ENCODE data around the gene MED28. TPM values are rescaled to one million over a fixed set of nuclear protein-coding genes. Genes with fewer than 3 reads are reported as not detected.
"Not testable (repeated sequence)": the region's sequence is repeated elsewhere in the genome, so short reads cannot be mapped to it uniquely, and the experiment has no call there.

MED28 gene
- total RNA-seq, 2 experiments from 2014 or later: 27.0 to 86.2 TPM

DNA sequence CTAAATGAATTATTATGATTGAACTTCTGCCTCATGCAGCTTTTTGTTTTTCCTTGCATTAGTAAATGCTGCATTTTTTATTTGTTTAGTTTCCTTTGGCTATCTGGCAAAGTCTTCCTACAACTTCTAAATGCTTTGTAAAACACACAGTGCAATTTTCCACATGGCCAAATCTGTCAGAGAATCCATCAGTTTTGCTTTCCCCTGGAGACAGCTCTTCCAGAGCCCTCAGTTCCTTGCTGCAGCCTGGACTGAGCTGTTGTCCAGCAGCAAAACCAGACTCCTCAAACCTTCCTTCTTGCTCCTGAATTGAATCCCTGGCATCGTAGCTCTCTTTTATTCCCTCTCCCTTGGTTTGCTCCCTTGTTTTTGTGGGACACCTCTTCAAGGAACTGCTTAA, 42.6 kb downstream of the MED28 start:
- TF ChIP-seq EZH2phosphoT487 (IDR thresholded peaks at IDR 0.05; ENCODE audit: borderline replicate concordance, low read depth, low read length): no peak
- TF ChIP-seq, protein P1, sequence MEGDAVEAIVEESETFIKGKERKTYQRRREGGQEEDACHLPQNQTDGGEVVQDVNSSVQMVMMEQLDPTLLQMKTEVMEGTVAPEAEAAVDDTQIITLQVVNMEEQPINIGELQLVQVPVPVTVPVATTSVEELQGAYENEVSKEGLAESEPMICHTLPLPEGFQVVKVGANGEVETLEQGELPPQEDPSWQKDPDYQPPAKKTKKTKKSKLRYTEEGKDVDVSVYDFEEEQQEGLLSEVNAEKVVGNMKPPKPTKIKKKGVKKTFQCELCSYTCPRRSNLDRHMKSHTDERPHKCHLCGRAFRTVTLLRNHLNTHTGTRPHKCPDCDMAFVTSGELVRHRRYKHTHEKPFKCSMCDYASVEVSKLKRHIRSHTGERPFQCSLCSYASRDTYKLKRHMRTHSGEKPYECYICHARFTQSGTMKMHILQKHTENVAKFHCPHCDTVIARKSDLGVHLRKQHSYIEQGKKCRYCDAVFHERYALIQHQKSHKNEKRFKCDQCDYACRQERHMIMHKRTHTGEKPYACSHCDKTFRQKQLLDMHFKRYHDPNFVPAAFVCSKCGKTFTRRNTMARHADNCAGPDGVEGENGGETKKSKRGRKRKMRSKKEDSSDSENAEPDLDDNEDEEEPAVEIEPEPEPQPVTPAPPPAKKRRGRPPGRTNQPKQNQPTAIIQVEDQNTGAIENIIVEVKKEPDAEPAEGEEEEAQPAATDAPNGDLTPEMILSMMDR (conservative IDR thresholded peaks at IDR 0.05; ENCODE audit: low read length): no peak
- no TSS peak for BruUV-seq (replicated peaks)
- Histone ChIP-seq H4K20me1 (ENCODE audit: insufficient read depth, low read length) (no peaks in the 10 kb centered on the region), H2AFZ (ENCODE audit: low read length) (no peak overlapping the region), H3K79me2 (ENCODE audit: insufficient read depth, low read depth, low read length) (no peaks in the 10 kb centered on the region), H3K27ac (ENCODE audit: low read depth, low read length, poor library complexity, severe bottlenecking) (no peak overlapping the region), H3K4me3 (ENCODE audit: low read depth, low read length, poor library complexity, severe bottlenecking) (no peak overlapping the region), H3K36me3 (ENCODE audit: insufficient read depth, low read length) (no peaks in the 10 kb centered on the region), H3K9me3 (ENCODE audit: low read length) (no peaks in the 10 kb centered on the region), H3K4me1 (ENCODE audit: insufficient read depth, low read length, poor library complexity, severe bottlenecking) (no peaks in the 10 kb centered on the region), H3K9me2 (ENCODE audit: insufficient read depth, low read length) (no peaks in the 10 kb centered on the region), H3K4me2 (ENCODE audit: low read length) (no peak overlapping the region)
- no peak for DNase-seq (ENCODE audit: low spot score)
- CTCF ChIA-PET (ENCODE audit: unreplicated experiment): no interaction called here
- POLR2A ChIA-PET: interaction anchor here (0.6 to 1.6 kb wide), 4 partner anchors 43 to 1071 kb away, joined by 3 read pairs; no protein-coding TSS in a partner anchor
- intact Hi-C loops (cut with micrococcal nuclease; ENCODE audit: unreplicated experiment): no loop called here

DNA sequence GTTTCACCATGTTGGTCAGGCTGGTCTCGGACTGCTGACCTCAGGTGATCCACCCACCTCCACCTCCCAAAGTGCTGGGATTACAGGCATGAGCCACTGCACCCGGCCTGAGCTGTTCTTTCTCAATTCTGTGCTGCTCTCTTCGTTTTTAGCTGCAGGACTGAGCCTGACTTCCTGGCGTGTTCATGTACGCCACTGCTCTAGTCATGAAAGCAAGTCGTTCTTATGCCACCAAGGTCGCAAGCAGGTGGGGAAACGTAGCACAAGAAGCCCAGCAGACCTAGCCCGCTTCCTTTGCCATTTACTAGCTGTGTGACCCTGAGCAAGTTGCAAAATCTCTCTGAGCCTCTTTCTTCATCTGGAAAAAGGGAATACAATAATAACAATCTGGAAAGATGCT, 43.4 kb downstream of the MED28 start:
- Histone ChIP-seq H3K27ac (ENCODE audit: low read depth, low read length, poor library complexity, severe bottlenecking) (no peak overlapping the region), H4K20me1 (ENCODE audit: insufficient read depth, low read length) (no peaks in the 10 kb centered on the region), H3K36me3 (ENCODE audit: insufficient read depth, low read length) (no peaks in the 10 kb centered on the region), H3K4me2 (ENCODE audit: low read length) (no peak overlapping the region), H3K79me2 (ENCODE audit: insufficient read depth, low read depth, low read length) (no peaks in the 10 kb centered on the region), H3K4me3 (ENCODE audit: low read depth, low read length, poor library complexity, severe bottlenecking) (no peak overlapping the region), H3K9me3 (ENCODE audit: low read length) (no peaks in the 10 kb centered on the region), H3K4me1 (ENCODE audit: insufficient read depth, low read length, poor library complexity, severe bottlenecking) (no peaks in the 10 kb centered on the region), H3K9me2 (ENCODE audit: insufficient read depth, low read length) (no peaks in the 10 kb centered on the region), H2AFZ (ENCODE audit: low read length) (no peak overlapping the region)
- DNase-seq (ENCODE audit: low spot score): no peak
- BruUV-seq (replicated peaks): no TSS peak
- ChIA-PET POLR2A (interaction anchor here (0.6 to 1.6 kb wide), 2 partner anchors 9 to 103 kb away, joined by 3 read pairs; no protein-coding TSS in a partner anchor), CTCF (ENCODE audit: unreplicated experiment) (no interaction called here)
- TF ChIP-seq, protein P1 (conservative IDR thresholded peaks at IDR 0.05; ENCODE audit: low read length): no peak
- no peak for TF ChIP-seq EZH2phosphoT487 (IDR thresholded peaks at IDR 0.05; ENCODE audit: borderline replicate concordance, low read depth, low read length)
- intact Hi-C loops (cut with micrococcal nuclease; ENCODE audit: unreplicated experiment): no loop called here

DNA sequence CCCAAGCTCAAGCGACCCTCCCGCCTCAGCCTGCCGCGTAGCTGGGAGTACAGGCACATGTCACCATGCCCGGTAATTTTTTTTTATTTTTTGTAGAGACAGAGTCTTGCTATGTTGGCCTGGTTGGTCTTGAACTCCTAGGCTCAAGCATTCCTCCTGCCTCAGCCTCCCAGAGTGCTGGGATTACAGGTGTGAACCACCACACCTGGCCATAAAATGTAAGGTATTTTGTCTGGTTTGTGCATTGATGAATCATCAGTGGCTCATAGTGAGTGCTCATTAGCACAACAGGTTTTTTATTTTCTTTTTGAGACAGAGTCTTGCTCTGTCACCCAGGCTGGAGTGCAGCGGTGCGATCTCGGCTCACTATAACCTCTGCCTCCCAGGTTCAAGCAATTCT, 44.8 kb downstream of the MED28 start:
- intact Hi-C loops (cut with micrococcal nuclease; ENCODE audit: unreplicated experiment): not testable (repeated sequence)
- POLR2A ChIA-PET: interaction anchor here (0.7 kb wide), 1 partner anchor 24 kb away, joined by 4 read pairs; no protein-coding TSS in a partner anchor

More for the DNA sequence above, 44.8 kb downstream of the MED28 start:
- H3K36me3 ChIP-seq (ENCODE audit: insufficient read depth, low read length); H3K9me3 ChIP-seq (ENCODE audit: low read length); DNase-seq (ENCODE audit: low spot score); H3K27ac ChIP-seq (ENCODE audit: low read depth, low read length, poor library complexity, severe bottlenecking); H3K4me2 ChIP-seq (ENCODE audit: low read length); H3K9me2 ChIP-seq (ENCODE audit: insufficient read depth, low read length); H4K20me1 ChIP-seq (ENCODE audit: insufficient read depth, low read length); CTCF ChIA-PET (ENCODE audit: unreplicated experiment); H3K4me1 ChIP-seq (ENCODE audit: insufficient read depth, low read length, poor library complexity, severe bottlenecking); BruUV-seq (replicated peaks); H3K79me2 ChIP-seq (ENCODE audit: insufficient read depth, low read depth, low read length); H3K4me3 ChIP-seq (ENCODE audit: low read depth, low read length, poor library complexity, severe bottlenecking); H2AFZ ChIP-seq (ENCODE audit: low read length): not testable (repeated sequence)

All from OCI-LY7 (cell line).